ENCODE results near the gene MAN2B1. TPM values are rescaled to one million over a fixed set of nuclear protein-coding genes. Genes with fewer than 3 reads are reported as not detected.
"Not testable (repeated sequence)": the region's sequence is repeated elsewhere in the genome, so short reads cannot be mapped to it uniquely, and the experiment has no call there.

MAN2B1 gene
- total and polyA plus RNA-seq, 9 donors = 17.8 to 63.7 (median 35.0) TPM

DNA sequence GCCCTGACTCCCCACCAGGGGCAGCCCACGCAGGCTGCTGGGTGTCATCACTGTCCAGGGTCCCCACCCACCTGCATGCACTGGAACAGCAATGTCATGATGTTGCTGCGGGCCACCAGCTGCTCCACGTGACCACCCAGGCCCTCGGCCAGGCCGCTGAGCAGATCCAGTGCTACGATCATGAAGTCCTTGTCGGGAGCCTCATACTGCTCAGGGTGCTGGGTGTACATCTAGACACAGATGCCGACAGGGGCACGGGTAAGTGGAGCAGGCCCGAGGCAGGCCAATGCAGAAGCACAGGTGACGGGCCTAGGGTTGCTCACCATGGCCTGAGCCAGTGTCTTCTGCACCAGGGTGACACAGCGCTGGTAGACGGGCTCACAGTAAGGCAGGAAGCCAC is 38.6 kb upstream of the MAN2B1 start:
- TF ChIP-seq, protein P1, sequence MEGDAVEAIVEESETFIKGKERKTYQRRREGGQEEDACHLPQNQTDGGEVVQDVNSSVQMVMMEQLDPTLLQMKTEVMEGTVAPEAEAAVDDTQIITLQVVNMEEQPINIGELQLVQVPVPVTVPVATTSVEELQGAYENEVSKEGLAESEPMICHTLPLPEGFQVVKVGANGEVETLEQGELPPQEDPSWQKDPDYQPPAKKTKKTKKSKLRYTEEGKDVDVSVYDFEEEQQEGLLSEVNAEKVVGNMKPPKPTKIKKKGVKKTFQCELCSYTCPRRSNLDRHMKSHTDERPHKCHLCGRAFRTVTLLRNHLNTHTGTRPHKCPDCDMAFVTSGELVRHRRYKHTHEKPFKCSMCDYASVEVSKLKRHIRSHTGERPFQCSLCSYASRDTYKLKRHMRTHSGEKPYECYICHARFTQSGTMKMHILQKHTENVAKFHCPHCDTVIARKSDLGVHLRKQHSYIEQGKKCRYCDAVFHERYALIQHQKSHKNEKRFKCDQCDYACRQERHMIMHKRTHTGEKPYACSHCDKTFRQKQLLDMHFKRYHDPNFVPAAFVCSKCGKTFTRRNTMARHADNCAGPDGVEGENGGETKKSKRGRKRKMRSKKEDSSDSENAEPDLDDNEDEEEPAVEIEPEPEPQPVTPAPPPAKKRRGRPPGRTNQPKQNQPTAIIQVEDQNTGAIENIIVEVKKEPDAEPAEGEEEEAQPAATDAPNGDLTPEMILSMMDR (IDR thresholded peaks at IDR 0.05) = no peak
- TF ChIP-seq POLR2A (IDR thresholded peaks at IDR 0.05) (no peak), EP300 (IDR thresholded peaks at IDR 0.05) (no peak)
- no peaks in the 10 kb centered on the region for H3K36me3 ChIP-seq
- intact Hi-C loops (cut with DNase I) = no loop called here
- no peaks in the 10 kb centered on the region for H3K9me3 ChIP-seq
- no peak for DNase-seq
- H3K4me1 ChIP-seq (ENCODE audit: insufficient read depth) = no peaks in the 10 kb centered on the region
- no peak overlapping the region for H3K4me3 ChIP-seq
- no peaks in the 10 kb centered on the region for H3K27me3 ChIP-seq
- no peak overlapping the region for H3K27ac ChIP-seq
- 88 to 91% (median 90%) methylated on average over 13 of the region's 13 CpGs for WGBS, 3 donors

DNA sequence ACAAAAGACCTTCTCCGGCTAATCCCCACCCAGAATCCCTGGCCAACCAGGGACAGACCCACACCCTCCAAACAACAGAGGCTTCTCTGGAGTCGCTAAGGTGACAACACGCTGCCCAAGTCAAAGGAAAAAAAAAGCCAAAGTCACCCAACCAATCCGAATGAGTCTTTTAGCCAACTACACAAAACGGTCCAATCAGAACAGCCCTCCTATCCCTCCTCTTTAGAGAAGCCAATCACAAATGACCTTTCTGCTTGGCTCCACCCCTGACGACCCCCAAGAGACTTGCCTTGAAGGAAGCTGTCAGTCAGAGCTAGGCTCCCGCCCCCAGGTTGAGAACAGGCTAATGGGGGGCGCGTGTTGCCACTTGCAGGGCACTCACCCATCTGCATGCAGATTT is 36.5 kb upstream of the MAN2B1 start:
- 58 to 63% (median 61%) methylated on average over 9 of the region's 9 CpGs for WGBS, 3 donors
- DNase-seq = no peak
- no peak overlapping the region for H3K27ac ChIP-seq

DNA sequence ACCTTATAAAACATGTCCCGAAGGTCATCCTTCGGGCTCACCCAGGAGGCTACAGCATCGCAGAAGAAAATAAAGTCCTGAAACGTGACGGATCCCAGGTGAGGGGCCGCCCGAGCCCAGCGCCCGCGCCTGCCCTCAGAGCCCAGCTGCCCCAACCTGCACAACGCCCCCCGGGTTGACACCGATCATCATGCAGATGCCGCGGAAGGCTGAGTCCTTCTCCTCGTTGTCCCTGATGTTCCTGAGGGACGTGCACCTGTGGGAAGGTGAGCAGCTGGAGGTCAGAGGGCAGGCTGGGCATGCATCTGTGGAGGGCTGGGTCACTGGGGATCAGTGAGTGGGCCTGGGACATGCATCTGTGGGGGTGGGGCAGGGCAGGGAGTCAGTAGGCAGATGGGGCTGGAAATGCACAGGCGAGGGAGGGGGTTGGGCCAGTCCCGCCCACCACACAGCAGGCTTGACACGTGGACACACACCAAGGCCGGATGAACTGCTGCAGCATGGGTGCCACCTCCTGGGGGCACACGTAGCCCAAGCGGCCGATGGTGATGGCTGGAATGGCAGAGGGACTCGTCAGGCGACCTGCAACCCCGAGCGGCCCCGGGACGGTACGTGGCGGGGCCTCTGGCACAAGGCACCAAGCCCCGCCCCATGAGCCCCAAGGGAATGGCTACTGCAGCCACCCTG is 35.2 kb upstream of the MAN2B1 start:
- H3K27me3 ChIP-seq = no peaks in the 10 kb centered on the region
- no peak for DNase-seq
- no peaks in the 10 kb centered on the region for H3K4me1 ChIP-seq (ENCODE audit: insufficient read depth)
- H3K27ac ChIP-seq = no peak overlapping the region
- intact Hi-C loops (cut with DNase I) = no loop called here
- TF ChIP-seq EP300 (IDR thresholded peaks at IDR 0.05) = no peak
- TF ChIP-seq POLR2A (IDR thresholded peaks at IDR 0.05) = no peak
- TF ChIP-seq, protein P1 (IDR thresholded peaks at IDR 0.05) = no peak
- WGBS, 3 donors = 83 to 86% (median 85%) methylated on average over 33 of the region's 33 CpGs
- no peaks in the 10 kb centered on the region for H3K36me3 ChIP-seq
- H3K4me3 ChIP-seq = no peak overlapping the region
- no peaks in the 10 kb centered on the region for H3K9me3 ChIP-seq

More for the DNA sequence above, 36.5 kb upstream of the MAN2B1 start:
- no peak for TF ChIP-seq POLR2A (IDR thresholded peaks at IDR 0.05)
- no peaks in the 10 kb centered on the region for H3K4me1 ChIP-seq (ENCODE audit: insufficient read depth)
- intact Hi-C loops (cut with DNase I) = no loop called here
- H3K9me3 ChIP-seq = no peaks in the 10 kb centered on the region
- no peaks in the 10 kb centered on the region for H3K27me3 ChIP-seq
- no peak overlapping the region for H3K4me3 ChIP-seq
- H3K36me3 ChIP-seq = no peaks in the 10 kb centered on the region

DNA sequence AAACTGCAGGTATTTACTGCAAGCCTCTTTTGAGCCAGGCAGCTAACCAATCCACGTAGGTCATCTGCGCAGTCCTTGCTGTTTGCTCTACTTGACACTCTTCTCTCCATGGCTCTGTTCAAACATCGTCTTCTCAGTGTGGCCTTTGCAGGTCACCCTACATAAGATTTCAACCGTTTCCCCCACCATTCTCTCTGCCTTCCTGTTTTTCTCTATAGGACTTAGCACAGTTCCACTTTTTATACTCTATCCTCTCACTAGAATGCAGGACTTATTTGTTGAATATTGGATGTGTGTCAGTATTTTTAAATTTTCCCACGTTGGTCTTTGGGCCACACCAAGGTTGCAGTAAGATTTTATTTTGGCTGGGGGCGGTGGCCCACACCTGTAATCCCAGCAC is 31.6 kb upstream of the MAN2B1 start:
- DNase-seq = no peak
- H3K9me3 ChIP-seq = no peaks in the 10 kb centered on the region
- H3K4me3 ChIP-seq = no peak overlapping the region
- no peaks in the 10 kb centered on the region for H3K27me3 ChIP-seq
- intact Hi-C loops (cut with DNase I) = no loop called here
- peaks cover 4% of the 10 kb centered on the region for H3K4me1 ChIP-seq (ENCODE audit: insufficient read depth)
- no peak overlapping the region for H3K27ac ChIP-seq
- TF ChIP-seq EP300 (IDR thresholded peaks at IDR 0.05) (no peak), POLR2A (IDR thresholded peaks at IDR 0.05) (no peak)
- TF ChIP-seq, protein P1 (IDR thresholded peaks at IDR 0.05) = no peak
- no peaks in the 10 kb centered on the region for H3K36me3 ChIP-seq
- WGBS, 3 donors = 65 to 69% (median 67%) methylated on average over 6 of the region's 6 CpGs

DNA sequence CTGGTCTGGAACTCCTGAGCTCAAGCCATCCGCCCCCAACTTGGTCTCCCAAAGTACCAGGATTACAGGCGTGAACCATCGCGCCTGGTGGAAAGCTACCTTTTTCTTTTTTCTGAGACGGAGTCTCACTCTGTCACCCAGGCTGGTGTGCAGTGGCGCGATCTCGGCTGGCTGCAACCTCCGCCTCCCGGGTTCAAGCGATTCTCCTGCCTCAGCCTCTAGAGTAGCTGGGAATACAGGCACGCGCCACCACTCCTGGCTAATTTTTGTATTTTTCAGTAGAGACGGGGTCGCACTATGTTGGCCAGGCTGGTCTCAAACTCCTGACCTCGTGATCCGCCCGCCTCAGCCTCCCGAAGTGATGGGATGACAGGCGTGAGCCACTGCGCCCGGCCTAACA is 30.9 kb upstream of the MAN2B1 start:
- intact Hi-C loops (cut with DNase I); H3K4me3 ChIP-seq; H3K36me3 ChIP-seq; H3K4me1 ChIP-seq (ENCODE audit: insufficient read depth); H3K27me3 ChIP-seq; H3K9me3 ChIP-seq; DNase-seq; H3K27ac ChIP-seq: not testable (repeated sequence)
- WGBS, 3 donors = 91 to 96% (median 94%) methylated on average over 22 of the region's 22 CpGs
